HG02970 (cell line): ENCODE measurements around the gene OR2V1.
"Not testable (repeated sequence)": the region's sequence is repeated elsewhere in the genome, so short reads cannot be mapped to it uniquely, and the experiment has no call there.

Experiments
- ATAC-seq: cut with Tn5 transposase; IDR thresholded peaks from one replicate; pipeline ENCODE4 v1.9.1; 2021; ENCODE audit warnings: mild to moderate bottlenecking, moderate library complexity, moderate number of reproducible peaks; ENCODE audit not compliant: unreplicated experiment, low FRiP score

The OR2V1 gene, protein sequence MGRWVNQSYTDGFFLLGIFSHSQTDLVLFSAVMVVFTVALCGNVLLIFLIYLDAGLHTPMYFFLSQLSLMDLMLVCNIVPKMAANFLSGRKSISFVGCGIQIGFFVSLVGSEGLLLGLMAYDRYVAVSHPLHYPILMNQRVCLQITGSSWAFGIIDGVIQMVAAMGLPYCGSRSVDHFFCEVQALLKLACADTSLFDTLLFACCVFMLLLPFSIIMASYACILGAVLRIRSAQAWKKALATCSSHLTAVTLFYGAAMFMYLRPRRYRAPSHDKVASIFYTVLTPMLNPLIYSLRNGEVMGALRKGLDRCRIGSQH

GRCh38 chr5:181130832-181131496, at the start of gene OR2V1:
Gene OR2V1 (minus strand): TSS chr5:181131169. CDS start chr5:181125304, 5,865 bp downstream.
- no peak for ATAC-seq

- not testable (repeated sequence) for ATAC-seq
Measured at GRCh38 chr5:181177559-181177958, 46.6 kb upstream of the OR2V1 start.

- ATAC-seq: no peak
Measured at GRCh38 chr5:181176254-181176952, 45.4 kb upstream of the OR2V1 start.

DNA sequence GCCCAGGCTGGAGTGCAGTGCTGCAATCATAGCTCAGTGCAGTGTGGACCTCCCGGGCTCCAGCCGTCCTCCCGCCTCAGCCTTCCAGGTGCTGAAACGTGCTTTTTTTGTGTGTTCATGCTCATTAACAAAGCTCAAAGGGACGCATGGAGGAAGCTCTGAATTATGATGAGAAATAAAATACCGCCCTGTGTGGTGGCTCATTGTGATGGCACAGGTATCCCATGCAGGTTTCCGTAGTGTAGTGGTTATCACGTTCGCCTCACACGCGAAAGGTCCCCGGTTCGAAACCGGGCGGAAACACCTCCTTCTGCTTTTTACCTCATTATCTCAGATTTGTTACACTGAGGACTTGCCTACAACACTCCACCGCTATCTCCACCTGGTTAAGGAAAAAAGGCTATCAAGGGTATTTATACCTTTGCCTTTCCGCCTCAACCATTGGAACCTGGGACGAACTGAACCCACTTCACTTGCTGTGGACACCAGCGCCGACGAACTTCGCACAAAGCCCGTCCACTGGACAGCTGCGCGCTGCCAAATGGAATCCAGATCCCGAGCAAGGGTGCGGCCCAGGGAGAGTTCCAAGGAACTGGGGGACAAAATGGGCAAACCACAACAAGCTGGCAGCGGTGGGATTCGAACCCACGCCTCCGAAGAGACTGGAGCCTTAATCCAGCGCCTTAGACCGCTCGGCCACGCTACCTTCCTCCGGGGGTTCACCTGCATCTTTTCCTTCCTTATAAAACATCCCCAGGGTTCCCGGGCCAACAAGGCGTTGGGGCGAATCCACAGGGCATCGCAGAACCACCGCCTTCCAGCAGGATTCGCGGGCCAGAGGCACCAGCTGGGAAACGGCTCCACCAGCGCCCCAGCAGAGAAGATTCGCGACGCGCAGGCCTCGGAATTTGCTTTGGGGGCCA, 42.7 kb upstream of the OR2V1 start:
- ATAC-seq: peak; percentile 49

- peak; percentile 15 for ATAC-seq
Measured at GRCh38 chr5:181173027-181173419, 42.1 kb upstream of the OR2V1 start.

- no peak for ATAC-seq
Measured at GRCh38 chr5:181171782-181172181, 40.8 kb upstream of the OR2V1 start.

DNA sequence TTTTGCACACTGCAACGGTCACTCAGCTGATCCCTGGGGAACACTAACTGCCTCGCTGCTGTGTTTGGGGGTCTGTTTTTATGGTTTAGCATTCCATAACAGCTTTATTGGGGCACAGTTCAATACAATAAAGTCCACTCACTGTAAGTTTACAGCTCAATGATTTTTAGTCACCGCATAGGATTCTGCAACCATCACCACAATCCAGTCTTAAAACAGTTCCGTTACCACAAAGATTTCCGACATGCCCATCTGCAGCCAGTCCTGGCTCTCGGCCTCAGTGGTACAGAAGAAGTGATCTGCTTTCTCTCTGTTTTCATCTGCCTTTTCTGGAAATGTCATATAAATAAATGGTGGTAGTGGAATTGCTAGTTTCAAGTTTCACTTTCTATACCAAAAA, 40.0 kb upstream of the OR2V1 start:
- ATAC-seq: no peak

GRCh38 chr5:181170237-181170825, 39.4 kb upstream of the OR2V1 start:
- no peak for ATAC-seq

DNA sequence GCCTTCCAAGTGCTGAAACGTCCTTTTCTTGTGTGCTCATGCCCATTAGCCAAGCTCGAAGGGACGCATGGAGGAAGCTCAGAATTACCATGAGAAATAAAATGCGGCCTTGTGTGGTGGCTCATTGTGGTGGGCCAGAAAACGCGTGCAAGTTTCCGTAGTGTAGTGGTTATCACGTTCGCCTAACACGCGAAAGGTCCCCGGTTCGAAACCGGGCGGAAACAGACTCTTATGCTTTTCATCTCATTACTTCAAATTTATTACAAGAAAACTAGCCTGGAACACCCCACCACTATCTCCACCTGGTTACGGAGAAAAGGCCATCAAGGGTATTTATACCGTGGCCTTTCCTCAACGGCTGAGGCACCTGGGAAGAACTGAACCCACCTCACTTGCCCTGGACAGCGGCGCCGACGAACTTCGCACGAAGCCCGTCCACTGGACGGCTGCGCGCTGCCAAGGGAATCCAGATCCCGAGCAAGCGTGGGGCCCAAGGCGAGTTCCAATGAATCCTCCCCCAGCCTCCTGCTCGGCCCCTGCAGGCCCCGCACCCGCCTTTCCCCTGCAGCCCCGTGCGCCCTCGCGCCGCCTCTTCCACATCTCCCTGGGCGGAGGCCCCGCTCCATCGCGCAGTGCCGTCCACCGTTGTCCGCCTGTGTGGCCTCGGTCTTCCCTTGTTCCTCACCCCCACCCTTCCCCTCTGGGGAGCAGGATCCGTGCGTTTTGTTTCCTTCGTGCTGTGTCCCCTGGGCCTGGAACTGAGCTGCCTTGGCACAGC, 38.7 kb upstream of the OR2V1 start:
- ATAC-seq: not testable (repeated sequence)

DNA sequence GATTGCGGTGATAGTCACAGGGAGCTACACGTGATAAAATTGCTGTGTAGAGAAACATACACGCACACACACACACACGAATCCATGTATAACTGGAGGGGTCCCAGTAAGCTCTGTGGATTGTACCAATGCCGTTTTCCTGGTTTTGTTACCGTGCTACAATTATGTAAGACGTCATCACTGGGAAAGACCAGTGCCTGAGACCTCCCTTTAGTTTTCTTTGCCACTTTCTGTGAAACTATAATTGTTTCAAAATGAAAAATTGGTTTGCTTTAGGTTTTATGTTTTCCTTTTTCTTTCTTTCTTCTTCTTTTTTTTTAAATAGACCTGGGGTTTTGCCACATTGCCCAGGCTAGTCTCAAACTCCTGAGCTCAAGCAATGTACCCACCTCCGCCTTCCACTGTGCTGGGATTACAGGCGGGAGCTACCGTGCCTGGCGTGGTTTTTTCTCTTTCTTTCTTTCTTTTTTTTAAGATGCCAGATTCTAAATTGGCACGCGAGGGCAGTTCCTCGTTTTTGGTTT, 37.7 kb upstream of the OR2V1 start:
- no peak for ATAC-seq

GRCh38 chr5:181167814-181168488, 37.0 kb upstream of the OR2V1 start:
- ATAC-seq: no peak

- no peak for ATAC-seq
Measured at GRCh38 chr5:181166812-181167733, 36.1 kb upstream of the OR2V1 start.

- no peak for ATAC-seq
Measured at GRCh38 chr5:181164076-181164952, 33.3 kb upstream of the OR2V1 start.

- ATAC-seq: no peak
Measured at GRCh38 chr5:181163487-181164075, 32.6 kb upstream of the OR2V1 start.

GRCh38 chr5:181161534-181162175, 30.7 kb upstream of the OR2V1 start:
- ATAC-seq: no peak
